HG03097 (cell line): ENCODE results near the gene KLHL7.

Experiments
- ATAC-seq: cut with Tn5 transposase; IDR thresholded peaks from one replicate; pipeline ENCODE4 v1.9.1; 2021; ENCODE audit not compliant: unreplicated experiment, low FRiP score

The KLHL7 gene, protein sequence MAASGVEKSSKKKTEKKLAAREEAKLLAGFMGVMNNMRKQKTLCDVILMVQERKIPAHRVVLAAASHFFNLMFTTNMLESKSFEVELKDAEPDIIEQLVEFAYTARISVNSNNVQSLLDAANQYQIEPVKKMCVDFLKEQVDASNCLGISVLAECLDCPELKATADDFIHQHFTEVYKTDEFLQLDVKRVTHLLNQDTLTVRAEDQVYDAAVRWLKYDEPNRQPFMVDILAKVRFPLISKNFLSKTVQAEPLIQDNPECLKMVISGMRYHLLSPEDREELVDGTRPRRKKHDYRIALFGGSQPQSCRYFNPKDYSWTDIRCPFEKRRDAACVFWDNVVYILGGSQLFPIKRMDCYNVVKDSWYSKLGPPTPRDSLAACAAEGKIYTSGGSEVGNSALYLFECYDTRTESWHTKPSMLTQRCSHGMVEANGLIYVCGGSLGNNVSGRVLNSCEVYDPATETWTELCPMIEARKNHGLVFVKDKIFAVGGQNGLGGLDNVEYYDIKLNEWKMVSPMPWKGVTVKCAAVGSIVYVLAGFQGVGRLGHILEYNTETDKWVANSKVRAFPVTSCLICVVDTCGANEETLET

DNA sequence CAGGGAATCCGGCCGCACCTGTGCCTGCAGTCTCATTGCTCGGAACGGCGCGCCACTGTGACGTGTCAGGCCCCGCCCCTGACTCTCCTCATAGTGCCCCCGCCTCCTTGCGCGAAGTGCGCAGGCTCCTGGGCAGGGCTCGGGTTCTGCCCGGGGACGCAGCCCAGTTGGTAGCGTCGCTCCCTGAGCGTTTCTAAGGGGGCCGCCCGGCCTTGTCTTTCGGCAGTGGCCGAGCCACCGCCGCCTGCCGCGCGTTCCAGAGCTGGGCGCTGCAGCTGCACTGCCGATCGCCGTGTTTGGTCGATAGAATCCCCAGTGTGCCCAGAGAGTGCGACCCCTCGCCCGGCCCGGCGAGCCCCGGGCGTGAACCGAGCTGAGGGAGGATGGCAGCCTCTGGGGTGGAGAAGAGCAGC lies at the start of gene KLHL7:
Gene KLHL7, plus strand, starts transcription at position 142 of the 413 bp plus-strand sequence. Its CDS starts 242 bp downstream, at position 384.
- peak; percentile 93 for ATAC-seq

DNA sequence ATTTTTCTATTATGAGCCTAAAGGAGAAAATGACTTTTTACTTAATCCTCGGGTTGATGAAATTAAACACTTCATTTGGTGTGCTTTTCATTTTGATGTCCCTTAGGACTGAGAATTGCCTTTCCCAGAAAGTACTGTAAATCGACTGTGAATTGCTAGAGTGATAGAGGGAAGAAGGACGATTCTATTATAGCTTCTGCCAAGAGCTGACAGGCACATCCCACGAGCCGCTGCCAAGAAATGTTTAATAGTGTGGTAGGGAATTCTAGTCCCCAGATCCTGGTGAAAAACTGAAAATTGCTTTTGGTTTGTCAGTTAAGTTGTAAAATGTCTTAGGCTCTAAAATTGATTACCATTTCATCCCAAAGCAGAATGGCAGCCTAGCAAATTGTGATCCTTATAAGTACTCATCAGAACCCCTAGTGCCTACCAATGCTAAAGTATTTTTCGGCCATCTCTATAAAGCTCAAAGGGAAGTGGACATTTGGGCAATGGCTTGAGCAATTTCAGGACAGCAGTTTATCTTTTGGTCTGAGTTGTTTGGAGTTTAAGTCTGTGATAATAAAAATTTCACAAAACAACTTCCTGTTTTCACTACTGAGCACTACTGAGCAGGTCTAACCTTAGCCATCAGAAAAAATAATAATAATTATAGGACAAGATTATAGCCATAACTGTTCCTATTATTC lies 47.0 kb upstream of the KLHL7 start:
- no peak for ATAC-seq

DNA sequence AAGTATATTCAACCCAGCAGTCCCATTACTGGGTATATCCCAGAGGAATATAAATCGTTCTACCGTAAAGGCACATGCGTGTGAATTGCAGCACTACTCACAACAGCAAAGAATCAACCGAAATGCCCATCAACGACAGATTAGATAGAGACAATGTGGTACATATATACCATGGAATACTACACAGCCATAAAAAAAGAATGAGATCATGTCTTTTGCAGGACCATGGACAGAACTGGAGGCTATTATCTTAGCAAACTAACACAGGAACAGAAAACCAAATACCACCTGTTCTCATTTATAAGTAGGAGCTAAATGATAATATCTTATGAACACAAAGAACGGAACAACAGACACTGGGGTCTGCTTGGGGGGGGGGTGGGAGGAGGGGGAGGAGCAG lies 44.3 kb upstream of the KLHL7 start:
- no peak for ATAC-seq

DNA sequence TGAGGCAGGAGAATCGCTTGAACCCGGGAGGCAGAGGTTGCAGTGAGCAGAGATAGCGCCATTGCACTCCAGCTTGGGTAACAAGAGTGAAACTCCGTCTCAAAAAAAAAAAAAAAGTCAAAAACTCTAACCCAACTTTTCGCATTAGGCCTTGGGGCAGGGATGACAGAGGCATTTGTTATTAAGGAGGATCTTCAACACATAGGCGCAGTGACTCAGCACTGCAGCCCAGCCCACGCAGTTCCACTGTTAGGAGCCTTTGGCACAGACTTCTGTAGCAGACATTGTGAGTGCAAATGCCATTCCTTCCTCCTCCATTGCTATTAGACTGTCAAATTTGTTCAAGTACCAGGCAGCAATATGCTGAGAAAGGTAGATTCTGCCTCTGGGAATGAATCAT lies 43.1 kb upstream of the KLHL7 start:
- ATAC-seq, result no peak

DNA sequence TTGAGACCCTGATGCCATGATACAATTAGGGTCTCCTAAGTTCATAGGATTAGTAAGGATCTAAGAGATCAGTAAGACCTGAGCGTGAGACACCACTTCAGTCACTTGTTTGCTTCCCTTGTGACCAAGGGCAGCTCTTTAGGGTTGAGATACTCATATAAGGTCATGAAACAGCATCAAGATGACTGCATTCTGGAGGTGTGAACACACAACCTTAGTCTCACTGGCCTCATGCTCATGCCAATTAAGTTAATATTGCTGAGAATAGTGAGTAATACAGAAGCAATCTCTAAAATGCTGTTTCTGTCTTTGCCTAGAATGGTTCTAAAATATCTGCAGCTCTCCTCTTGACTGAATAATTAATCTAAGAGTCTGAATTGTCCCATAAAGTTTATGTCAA lies 39.6 kb upstream of the KLHL7 start:
- no peak for ATAC-seq

DNA sequence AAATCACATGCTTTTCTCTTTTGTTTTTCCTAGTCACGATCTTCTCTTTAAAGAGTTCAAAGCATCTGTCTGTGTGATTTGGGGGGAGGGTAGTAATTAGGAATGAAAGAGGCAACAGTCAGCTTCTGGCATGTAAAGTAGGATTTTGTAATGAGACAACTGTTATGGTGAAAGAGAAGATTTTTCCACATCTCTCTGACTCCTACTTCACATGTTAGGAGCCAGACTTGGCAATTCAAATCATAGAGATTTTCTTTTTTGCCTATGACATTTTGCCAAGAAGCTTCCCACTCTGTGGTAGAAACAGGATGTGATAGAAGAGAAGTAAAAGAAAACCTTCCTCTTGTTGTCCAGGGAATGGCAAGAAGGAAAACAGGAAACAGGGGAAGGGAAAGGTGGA lies 38.3 kb upstream of the KLHL7 start:
- no peak for ATAC-seq

DNA sequence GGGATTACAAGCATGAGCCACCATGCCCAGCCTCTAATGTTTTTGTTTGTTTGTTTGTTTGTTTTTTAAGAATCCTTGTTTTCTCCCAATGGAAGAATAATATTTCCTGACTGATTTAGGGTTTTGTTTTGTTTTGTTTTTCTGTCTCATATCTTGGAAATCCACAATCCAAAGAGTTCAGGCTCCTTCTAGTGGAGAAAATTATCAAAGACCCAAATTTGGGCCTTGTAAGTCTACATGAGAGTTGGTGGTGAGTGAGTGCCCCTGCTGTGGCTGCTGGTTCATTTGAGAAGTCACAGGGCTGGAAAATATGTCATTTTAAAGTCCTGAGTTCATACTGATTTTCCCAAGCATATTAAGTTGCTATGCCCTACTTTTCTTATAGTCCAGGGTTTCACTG lies 33.5 kb upstream of the KLHL7 start:
- no peak for ATAC-seq

DNA sequence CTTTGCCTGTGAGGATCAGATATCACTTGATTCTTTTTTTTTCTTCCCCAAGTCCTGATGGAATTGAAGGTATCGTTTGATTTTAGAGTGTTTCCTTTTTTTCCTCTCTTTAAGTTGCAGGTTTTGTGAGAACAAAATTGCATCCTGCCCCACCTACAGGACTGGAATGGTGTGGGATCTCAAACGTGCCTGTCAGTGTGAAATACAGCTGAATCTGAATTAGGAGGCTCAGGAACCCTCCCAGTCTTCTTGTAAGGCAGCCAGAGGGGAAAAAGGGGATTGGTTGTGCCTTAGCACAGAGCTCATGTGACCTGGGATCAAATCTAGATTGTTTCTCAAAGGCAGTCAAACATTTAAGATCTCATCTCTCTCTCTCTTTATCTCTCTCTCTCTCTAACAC lies 32.7 kb upstream of the KLHL7 start:
- no peak for ATAC-seq

DNA sequence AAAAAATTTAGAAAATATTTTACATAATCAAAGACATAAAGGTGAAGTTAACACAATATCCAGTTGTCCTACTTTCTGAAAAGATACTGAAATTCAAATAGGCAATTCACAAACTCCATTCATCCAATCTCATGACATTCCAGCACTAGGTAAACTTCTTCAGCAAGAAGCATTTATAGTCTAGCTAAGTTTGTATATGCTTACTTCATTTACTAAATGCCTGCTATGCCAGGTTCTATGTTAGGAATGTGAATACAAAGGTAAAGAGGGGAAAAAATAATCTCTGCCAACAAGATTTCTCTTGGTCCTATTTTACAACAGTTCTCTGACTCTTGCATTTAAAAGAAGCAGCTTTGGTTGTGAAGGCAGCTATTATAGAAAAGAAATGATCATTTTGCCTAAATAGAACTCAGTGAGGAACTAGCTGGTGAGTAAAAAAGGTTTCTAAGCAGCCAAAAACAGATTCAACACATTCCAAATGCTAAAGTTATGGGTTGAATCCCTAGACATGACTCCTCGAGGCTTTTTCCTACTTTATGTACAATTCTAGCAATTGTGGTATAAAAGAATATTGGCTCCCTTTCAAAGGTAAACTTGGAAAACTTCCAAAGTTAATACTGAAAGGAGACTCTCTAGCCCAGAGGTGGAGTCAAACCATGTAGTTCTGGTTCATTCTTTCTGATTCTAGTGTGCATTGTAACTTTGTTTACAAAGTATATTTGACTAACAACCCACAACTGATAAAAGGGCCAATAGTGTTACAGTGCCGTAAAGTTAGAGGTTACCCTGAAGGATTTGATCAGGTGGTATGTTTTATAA lies 30.9 kb upstream of the KLHL7 start:
- no peak for ATAC-seq

DNA sequence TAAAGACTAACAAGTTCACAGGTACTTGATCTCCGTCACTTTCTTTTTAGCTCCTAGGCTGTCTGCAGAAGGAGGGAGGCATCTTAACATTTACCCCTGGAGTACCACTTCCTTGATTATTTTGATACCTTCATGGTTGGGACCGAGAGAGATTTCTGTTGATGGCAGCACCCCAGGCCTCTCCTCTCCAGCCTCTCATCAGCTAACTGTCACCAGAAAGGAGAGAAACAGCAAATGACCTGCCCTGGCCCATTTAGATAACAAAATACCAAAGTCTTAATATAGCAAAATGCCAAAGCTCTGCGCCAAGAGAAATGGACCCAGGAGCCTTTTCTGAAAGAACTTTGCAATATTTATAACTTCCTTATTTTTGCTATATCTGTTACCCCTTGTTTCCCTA lies 30.0 kb upstream of the KLHL7 start:
- ATAC-seq, result no peak

DNA sequence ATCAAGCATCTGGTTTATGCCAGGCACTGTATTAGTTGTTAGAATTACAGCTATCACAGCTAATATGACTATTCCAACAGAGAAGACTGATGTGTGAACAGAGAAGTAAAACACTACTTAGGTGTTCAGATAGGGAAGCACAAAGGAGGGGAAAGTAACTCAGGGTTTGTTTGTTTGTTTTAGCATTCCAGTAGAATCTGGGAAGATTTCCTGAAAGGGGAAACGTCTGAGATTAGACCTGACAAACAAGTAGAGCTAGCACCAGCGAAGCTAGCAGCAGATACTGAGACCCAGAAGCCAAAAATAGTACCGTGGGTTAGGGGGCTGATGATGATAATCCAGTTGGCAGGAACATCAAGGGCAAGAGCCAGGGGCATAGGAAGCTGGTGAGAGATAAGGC lies 28.8 kb upstream of the KLHL7 start:
- no peak for ATAC-seq

DNA sequence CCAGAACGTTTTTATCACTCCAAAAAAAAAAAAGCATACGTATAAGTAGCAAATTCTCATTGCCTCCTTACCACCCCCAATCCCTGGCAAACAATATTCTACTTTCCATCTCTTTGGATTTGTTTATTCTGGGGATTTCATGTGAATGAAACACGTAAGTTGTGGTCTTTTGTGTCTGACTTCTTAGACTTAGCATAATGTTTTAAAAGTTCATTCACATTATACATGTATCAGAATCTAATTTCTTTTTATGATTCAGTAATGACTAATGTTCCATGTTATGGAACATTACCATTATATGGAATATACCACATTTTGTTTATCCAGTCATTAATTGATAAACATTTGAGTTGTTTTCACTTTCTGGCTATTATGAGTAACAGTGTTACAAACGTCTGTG lies 12.5 kb upstream of the KLHL7 start:
- ATAC-seq, result no peak

DNA sequence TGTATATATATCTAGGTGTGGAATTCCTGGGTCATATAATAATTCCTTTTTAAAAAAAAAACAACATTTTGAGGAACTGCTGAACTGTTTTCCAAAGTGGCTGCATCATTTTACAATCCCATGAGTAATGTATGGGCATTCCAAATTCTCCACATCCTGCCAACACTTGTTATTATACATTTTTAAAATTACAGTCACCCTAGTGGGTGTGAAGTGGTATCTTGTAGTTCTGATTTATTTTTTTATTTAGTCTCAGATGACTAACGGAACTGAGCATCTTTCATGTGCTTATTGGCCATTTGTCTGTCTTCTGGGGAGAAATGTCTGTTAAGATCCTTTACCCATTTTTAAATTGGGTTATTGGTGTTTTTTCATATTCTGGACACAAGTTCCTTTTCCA lies 12.0 kb upstream of the KLHL7 start:
- ATAC-seq, result no peak

DNA sequence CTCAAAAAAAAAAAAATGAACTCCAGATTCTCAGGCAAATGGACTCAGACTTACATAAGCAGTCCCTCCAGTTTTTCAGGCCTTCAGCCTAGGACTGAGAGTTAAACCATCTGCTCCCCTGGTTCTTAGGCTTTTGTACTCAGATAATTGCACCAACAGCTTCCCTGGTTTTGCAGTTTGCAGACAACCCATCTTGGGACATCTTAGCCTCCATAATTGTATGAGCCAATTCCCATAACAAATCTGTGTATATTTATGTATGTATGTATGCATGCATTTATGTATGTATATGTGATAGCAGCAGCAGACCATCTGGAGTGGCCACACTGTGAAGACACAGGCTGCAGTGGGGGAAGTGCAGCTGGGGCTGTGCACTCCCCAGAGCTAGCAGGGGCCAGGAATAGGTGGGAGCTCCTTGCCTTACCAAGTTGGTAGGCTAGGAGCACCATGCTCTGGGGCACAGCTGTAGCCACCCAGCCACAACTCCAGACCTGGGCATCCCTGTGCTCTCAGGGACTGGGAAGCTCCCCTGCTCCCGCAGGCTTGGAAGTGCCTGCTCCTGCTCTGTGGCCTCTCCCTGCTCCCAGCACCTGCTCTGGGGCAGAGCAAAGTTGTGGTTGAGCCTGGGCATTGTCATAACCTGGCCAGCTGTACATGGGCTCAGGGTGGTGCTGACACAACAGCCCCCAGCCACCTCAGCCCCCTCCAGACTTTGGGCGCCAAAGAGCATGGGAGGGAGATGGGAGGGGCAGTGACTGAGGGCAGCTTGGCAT lies 8.9 kb upstream of the KLHL7 start:
- ATAC-seq, result no peak

DNA sequence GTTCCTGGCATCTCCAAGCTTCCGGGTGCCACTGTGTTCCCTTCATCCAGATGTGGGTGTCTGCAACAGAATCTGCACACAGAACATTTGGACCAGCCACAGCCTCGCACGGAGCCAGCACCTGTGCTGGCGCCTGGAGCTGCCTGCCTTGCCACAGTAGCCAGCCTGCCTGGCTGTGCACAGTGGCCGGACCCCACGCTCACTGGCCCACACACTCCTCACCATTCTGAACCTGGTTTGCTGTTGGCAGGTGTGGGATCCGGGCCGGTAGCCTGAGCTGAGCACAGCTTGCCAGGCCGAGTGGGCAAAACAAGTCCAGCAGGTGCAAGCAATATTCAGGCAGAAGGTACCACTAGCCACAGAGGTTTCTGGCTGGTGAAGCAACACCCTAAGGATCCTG lies 7.6 kb upstream of the KLHL7 start:
- ATAC-seq, result no peak

DNA sequence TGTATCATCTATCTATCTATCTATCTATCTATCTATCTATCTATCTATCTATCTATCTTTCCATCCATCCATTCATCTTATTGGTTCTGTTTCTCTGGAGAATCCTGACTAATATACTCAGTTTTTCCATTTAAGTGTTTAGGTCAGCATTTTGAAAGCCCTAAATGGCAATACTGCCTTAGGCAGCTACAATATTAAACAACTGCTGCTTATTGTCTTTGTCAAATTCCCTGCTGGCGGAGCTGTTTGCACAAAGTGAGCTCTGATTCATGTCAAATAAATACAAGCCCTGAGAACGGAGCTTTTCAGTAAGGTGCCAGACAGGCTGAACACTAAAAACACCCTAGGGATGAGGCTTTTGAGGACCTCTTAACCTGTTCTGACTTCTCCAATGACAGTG lies 7.1 kb upstream of the KLHL7 start:
- no peak for ATAC-seq

DNA sequence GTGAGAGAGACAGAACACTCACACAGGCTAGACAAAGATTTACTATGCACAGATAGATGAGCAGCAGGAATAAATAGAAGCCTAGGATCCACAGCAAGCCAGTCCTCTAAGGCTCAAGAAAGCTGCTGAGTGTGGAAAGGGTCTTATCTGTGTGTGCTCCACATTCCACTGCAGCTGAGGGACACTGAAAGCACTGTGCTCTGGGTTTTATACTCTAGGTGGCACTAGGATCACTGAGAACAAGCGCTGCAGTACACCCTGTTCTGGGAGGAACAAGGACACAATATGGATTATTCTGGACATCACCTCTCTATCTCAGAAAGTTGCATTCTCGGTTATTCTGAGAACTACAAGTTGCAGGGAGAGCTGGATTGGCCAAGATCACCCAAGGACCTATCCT lies 4.9 kb upstream of the KLHL7 start:
- no peak for ATAC-seq

DNA sequence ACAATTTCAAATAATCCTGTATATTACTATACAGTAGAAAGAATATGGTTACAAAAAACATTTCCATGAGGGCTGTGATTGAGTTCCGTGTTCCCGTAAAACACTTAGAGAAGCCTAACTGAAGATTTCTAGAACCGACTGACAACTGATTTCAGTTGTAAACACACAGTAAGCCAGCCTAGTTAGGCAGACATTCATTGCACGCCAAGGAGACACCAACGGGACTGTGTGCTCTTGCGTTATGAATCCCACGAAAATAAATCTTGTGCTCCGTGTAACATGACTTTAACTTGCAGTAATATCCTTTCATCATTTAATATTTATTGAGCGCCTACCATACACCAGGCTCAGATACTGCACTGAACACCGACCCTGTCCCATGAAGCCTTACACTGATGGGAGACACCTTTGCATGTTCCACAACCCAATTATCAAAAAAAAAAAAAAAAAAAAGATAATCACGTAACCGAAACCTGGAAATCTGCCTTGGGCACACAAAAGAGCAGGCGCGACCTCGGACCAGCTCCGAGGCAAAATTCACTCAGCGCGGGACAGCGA lies 420 bp upstream of the KLHL7 start:
- peak; percentile 22 for ATAC-seq

DNA sequence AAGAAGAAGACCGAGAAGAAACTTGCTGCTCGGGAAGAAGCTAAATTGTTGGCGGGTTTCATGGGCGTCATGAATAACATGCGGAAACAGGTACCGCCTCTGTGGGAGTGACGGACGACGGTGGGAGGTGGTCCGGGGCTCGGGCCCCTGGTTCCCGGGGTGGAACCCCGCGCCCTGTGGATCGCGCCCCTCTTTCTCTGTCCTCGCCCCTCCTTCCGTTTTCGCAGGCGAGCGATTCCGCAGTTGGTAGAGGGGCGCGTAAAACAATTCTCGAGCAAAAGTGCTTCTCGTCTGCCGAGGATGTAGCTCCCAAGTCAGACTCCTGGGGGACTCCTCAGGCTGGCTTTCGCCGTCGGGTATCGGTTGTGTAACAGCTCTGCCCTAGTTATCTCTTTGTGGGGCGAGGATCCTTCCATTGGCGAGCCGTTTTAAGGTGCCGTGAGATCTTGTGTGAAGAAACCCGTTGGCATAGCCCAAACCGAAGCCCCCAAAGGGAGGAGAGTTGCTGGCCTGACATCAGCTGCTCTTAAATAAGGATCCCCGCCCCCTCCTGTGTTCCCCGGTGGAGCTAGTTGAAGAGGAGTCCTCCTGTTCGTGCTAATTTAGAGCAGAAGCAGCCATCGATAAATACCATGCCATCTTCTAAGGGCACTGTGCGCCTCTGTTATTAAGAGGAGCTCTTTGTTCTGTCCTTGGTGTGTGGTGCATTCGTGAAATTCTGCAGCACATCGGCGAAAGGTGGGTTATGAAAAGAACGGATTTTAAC lies 655 bp downstream of the KLHL7 start:
- ATAC-seq, result peak; percentile 30
